Right lobe of liver (tissue), 4 donors: ENCODE data around the gene CTDSPL2.

ENCODE experiments used
- CTCF ChIP-seq, 4 donors: fragments of 200-600 bp in 3 of 4; fragments of 450-650 bp in 1 of 4; IDR thresholded peaks; one replicate each; pipeline versions ENCODE4 v1.5.1 to v1.8.0; 2016 to 2022; ENCODE audit warnings: antibody characterized with exemption in 4 of 4, mild to moderate bottlenecking in 2 of 4
- POLR2A ChIP-seq: fragments of 450-650 bp; IDR thresholded peaks from one replicate; pipeline ENCODE4 v1.6.1; 2017; ENCODE audit warnings: antibody characterized with exemption, mild to moderate bottlenecking
- donor health status: DM: no; HTN: no; CAD: no.
- donor health status: DM: no; HTN: no; CAD: no.
- donor health status: DM: no; HTN: yes; CAD: no.

- no peak for TF ChIP-seq CTCF (IDR thresholded peaks at IDR 0.05)
- TF ChIP-seq POLR2A: no peak
Observed at GRCh38 chr15:44525018-44525417, 97.6 kb downstream of the CTDSPL2 start.
